GM12891 (cell line): ENCODE data around the gene MTG2.

ENCODE experiments used
- PAX5 ChIP-seq: IDR thresholded peaks from 2 replicates; pipeline ENCODE4 v1.6.1; 2011; ENCODE audit warnings: low read length, moderate library complexity, mild to moderate bottlenecking; ENCODE audit not compliant: insufficient read depth, severe bottlenecking
- POLR2A ChIP-seq: IDR thresholded peaks from 2 replicates; pipeline ENCODE4 v1.6.1; 2011; ENCODE audit warnings: low read depth, low read length, control low read depth
- POLR2AphosphoS5 ChIP-seq: IDR thresholded peaks from 2 replicates; pipeline ENCODE4 v1.6.1; 2011; ENCODE audit warnings: low read depth, low read length, control low read depth
- SPI1 ChIP-seq: IDR thresholded peaks from 2 replicates; pipeline ENCODE4 v1.6.1; 2011; ENCODE audit warnings: low read depth, low read length, control low read depth
- TAF1 ChIP-seq: IDR thresholded peaks from 2 replicates; pipeline ENCODE4 v1.6.1; 2011; ENCODE audit warnings: low read depth, low read length, control low read depth

DNA sequence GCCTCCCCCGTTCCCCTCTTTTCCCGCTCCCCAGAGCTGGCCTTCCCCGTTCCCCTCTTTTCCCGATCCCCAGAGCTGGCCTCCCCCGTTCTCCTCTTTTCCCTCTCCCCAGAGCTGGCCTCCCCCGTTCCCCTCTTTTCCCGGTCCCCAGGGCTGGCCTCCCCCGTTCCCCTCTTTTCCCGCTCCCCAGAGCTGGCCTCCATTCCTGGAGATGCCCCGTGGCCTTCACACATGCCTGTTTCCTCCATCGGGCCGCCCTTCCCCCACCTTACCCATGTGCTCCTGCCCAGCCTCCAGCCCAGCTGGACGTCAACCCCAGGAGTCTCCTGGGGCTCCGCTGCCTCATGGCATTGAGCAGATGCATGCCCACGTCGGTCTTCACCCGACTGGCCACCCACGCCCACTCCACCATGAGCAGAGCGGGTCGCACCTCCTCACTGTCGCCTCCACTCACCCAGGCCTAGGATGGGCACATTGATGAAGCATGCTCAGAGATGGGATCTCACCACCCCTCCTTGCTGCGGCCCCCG lies 30.9 kb upstream of the MTG2 start:
- no peak for TF ChIP-seq POLR2AphosphoS5
- no peak for TF ChIP-seq POLR2A
- no peak for TF ChIP-seq TAF1
- no peak for TF ChIP-seq SPI1
- TF ChIP-seq PAX5, result no peak
